GM18858 (cell line): ENCODE data around the gene TMEM204.

Experiments used
- ATAC-seq: cut with Tn5 transposase; IDR thresholded peaks from one replicate; pipeline ENCODE4 v1.9.1; 2021; ENCODE audit not compliant: unreplicated experiment

TMEM204 gene

GRCh38 chr16:1498899-1499676 is 34.4 kb upstream of the TMEM204 start:
- no peak for ATAC-seq

- no peak for ATAC-seq
Measured at GRCh38 chr16:1499756-1500464, 33.6 kb upstream of the TMEM204 start.

GRCh38 chr16:1500465-1501150 is 32.9 kb upstream of the TMEM204 start:
- ATAC-seq: no peak

- no peak for ATAC-seq
Measured at GRCh38 chr16:1501630-1502029, 31.8 kb upstream of the TMEM204 start.

GRCh38 chr16:1502092-1503004 is 31.1 kb upstream of the TMEM204 start:
- no peak for ATAC-seq

GRCh38 chr16:1503110-1503955 is 30.1 kb upstream of the TMEM204 start:
- no peak for ATAC-seq

GRCh38 chr16:1505073-1505844 is 28.2 kb upstream of the TMEM204 start:
- ATAC-seq: no peak

- no peak for ATAC-seq
Measured at GRCh38 chr16:1505912-1506311, 27.6 kb upstream of the TMEM204 start.

GRCh38 chr16:1506494-1507213 is 26.8 kb upstream of the TMEM204 start:
- no peak for ATAC-seq

GRCh38 chr16:1508494-1509187 is 24.8 kb upstream of the TMEM204 start:
- ATAC-seq: no peak

- ATAC-seq: no peak
Measured at GRCh38 chr16:1509307-1510221, 23.9 kb upstream of the TMEM204 start.

GRCh38 chr16:1510272-1510671 is 23.2 kb upstream of the TMEM204 start:
- no peak for ATAC-seq

GRCh38 chr16:1510941-1511351 is 22.5 kb upstream of the TMEM204 start:
- no peak for ATAC-seq

- ATAC-seq: no peak
Measured at GRCh38 chr16:1511662-1512569, 21.6 kb upstream of the TMEM204 start.

GRCh38 chr16:1512774-1513173 is 20.7 kb upstream of the TMEM204 start:
- no peak for ATAC-seq

GRCh38 chr16:1514507-1514906 is 19.0 kb upstream of the TMEM204 start:
- ATAC-seq: no peak
